Activated CD4-positive, CD25-positive, alpha-beta regulatory T cell treated with anti-CD3 and anti-CD28 coated beads, Interleukin-2, amount 50 U/mL, for 16 hours (primary cell): ENCODE measurements around the gene OOSP4A.
"Not testable (repeated sequence)": the region's sequence is repeated elsewhere in the genome, so short reads cannot be mapped to it uniquely, and the experiment has no call there.

ENCODE experiments used
- DNase-seq: peaks from one replicate; pipeline ENCODE4 v3.0.0-alpha.2; 2020; ENCODE audit warnings: low read depth, low spot score

Gene OOSP4A

DNA sequence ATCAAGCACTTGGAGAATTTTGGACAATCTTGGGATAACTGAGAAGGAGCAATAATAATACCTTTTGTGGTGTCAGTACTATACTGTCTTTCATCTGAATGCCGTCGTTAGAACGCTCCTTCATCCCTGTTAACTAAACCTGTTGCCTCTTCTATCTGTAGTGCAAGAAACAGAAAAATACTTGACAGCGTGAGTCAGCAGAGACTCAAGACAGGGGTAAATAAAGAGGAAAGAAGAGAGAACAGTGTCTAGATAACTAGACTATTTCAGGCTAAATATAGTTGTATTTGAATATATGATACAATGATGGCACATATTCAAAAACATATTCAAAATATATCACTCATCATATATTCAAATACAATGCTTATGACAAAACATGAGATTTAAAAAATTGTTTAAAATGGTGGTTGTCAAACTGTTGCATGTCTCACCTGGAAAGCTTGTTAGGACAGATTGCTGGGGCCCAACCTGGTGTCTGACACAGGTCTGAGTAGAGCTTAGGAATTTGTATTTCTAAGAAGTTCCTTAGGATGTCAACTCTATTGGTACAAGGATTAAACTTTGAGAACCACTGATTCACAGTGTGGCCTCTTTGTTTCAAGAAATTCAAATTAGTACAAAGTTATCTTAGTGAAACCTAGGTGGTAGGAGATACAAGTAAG lies 17.4 kb downstream of the OOSP4A start:
- DNase-seq = no peak

DNA sequence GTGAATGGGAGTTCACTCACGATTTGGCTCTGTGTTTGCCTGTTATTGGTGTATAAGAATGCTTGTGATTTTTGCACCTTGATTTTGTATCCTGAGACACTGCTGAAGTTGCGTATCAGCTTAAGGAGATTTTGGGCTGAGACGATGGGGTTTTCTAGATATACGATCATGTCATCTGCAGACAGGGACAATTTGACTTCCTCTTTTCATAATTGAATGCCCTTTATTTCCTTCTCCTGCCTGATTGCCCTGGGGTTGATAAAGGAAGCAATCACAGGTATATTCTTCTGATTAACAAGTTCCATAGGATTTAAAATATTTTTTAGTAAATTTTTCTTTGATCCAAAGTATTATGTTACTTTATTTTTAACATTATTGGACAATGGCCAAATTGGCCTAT lies 18.2 kb downstream of the OOSP4A start:
- not testable (repeated sequence) for DNase-seq

- no peak for DNase-seq
Measured at GRCh38 chr11:59983212-59983611, 19.4 kb downstream of the OOSP4A start.

DNA sequence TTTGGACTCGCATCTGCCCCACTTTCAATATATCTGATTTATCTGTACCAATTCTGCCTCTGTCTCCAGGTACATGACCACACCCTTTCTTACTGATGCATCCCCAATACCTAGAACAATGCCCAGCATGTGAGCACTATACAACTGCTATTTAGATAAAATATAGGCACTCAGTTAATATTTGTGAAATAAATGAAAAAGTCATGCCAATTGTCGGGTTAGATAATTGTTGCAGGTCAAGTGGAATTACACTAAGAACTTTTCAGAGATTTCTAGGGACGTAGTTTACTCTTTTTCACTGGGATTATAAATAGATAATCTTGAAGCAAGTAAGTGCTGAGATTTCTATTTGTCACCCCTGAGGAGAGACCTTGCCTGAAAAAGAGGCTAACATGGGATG lies 20.5 kb downstream of the OOSP4A start:
- DNase-seq = no peak

- no peak for DNase-seq
Measured at GRCh38 chr11:59990421-59990820, 26.6 kb downstream of the OOSP4A start.

GRCh38 chr11:59992425-59992824 lies 28.6 kb downstream of the OOSP4A start:
- DNase-seq = no peak

- no peak for DNase-seq
Measured at GRCh38 chr11:59997800-59998199, 34.0 kb downstream of the OOSP4A start.

DNA sequence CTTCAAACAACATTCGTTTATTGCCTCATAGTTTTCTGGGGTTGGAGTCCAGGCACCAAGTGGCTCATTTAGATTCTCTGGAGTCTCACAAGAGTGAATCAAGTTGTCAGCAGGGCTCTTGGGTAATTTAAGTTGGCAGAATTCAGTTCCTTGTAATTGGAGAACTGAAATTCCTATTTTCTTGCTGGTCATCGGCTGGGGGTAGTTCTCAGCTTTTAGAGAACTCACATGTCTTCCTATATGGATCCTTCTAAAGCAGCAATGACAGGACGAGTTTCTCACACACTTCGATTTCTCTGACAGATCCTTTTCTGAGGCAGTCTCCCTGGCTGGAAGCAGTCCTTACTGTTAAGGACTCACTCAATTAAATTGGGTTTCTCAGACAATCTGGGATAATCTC lies 35.9 kb downstream of the OOSP4A start:
- DNase-seq = no peak

GRCh38 chr11:60003729-60004128 lies 39.9 kb downstream of the OOSP4A start:
- DNase-seq = no peak

GRCh38 chr11:60005360-60005759 lies 41.5 kb downstream of the OOSP4A start:
- DNase-seq = no peak

GRCh38 chr11:60016881-60017280 lies 53.0 kb downstream of the OOSP4A start, which contains the start of gene OOSP4B:
Gene OOSP4B, plus strand, starts transcription at chr11:60017181.
- DNase-seq = no peak

DNA sequence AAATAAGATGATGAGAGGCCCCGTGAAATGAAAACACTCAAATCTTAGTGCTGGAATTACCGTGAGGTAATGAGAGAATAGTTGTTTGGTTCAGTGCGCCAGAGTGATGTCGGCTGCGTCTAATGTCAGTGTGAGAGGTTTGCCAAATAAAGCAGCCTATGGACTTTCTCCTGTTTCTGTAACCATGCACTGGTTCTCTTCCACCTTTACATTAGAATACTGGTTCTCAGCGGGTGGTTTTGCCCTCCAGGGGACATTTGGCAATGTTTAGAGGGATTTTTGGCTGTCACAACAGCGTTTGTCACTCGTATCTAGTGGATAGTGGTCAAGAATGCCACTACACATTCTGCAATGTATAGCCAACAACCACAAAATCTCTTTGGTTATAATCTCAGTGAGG lies 54.2 kb downstream of the OOSP4A start:
- DNase-seq = no peak
